Stimulated activated CD8-positive, alpha-beta memory T cell treated with anti-CD3 and anti-CD28 coated beads, Interleukin-15, amount 100 ng/mL, for 4 hours (primary cell): ENCODE results near the gene SF3A1.
"Not testable (repeated sequence)": the region's sequence is repeated elsewhere in the genome, so short reads cannot be mapped to it uniquely, and the experiment has no call there.

ENCODE experiments used
- DNase-seq, 2 donors: peaks; one replicate each; pipeline ENCODE4 v3.0.0-alpha.2; 2020; ENCODE audit warnings: low read depth in 2 of 2

SF3A1 gene

GRCh38 chr22:30351226-30351625 lies 5.5 kb downstream of the SF3A1 start:
- no peak for DNase-seq

GRCh38 chr22:30348809-30349208 lies 7.9 kb downstream of the SF3A1 start:
- DNase-seq, result no peak

- DNase-seq, result no peak
Observed at GRCh38 chr22:30348404-30348803, 8.3 kb downstream of the SF3A1 start.

GRCh38 chr22:30347255-30347892 lies 9.3 kb downstream of the SF3A1 start:
- no peak for DNase-seq

- DNase-seq, result no peak
Observed at GRCh38 chr22:30344447-30345200, 12.1 kb downstream of the SF3A1 start.

GRCh38 chr22:30340911-30341685 lies 15.6 kb downstream of the SF3A1 start:
- DNase-seq, result no peak

- no peak for DNase-seq
Observed at GRCh38 chr22:30338802-30339201, 17.9 kb downstream of the SF3A1 start.

- DNase-seq, result not testable (repeated sequence)
Observed at GRCh38 chr22:30338341-30338740, 18.4 kb downstream of the SF3A1 start.

- DNase-seq, result no peak
Observed at GRCh38 chr22:30337461-30337778, 19.3 kb downstream of the SF3A1 start.

- DNase-seq, result no peak
Observed at GRCh38 chr22:30336752-30337460, 19.8 kb downstream of the SF3A1 start.

- no peak for DNase-seq
Observed at GRCh38 chr22:30335236-30335635, 21.5 kb downstream of the SF3A1 start.

GRCh38 chr22:30334646-30335045 lies 22.0 kb downstream of the SF3A1 start:
- DNase-seq, result no peak

GRCh38 chr22:30333707-30334087 lies 23.0 kb downstream of the SF3A1 start:
- DNase-seq, result no peak

GRCh38 chr22:30332994-30333706 lies 23.5 kb downstream of the SF3A1 start:
- no peak for DNase-seq

GRCh38 chr22:30332551-30332950 lies 24.1 kb downstream of the SF3A1 start:
- DNase-seq, result no peak

- no peak for DNase-seq
Observed at GRCh38 chr22:30328466-30329049, 28.1 kb downstream of the SF3A1 start.

- DNase-seq, result no peak
Observed at GRCh38 chr22:30327864-30328345, 28.8 kb downstream of the SF3A1 start.

- peak; percentile 83 to 90 for DNase-seq
Observed at GRCh38 chr22:30326706-30327362, 29.9 kb downstream of the SF3A1 start, which contains the start of gene TBC1D10A. Gene TBC1D10A, minus strand, starts transcription at chr22:30326941. Its CDS starts 60 bp downstream, at chr22:30326881.

- DNase-seq, result no peak
Observed at GRCh38 chr22:30326255-30326705, 30.4 kb downstream of the SF3A1 start.

- DNase-seq, result no peak
Observed at GRCh38 chr22:30325724-30326254, 30.9 kb downstream of the SF3A1 start.
